GM23338 (cell line): ENCODE measurements around the gene LLGL2. TPM values are rescaled to one million over a fixed set of nuclear protein-coding genes. Genes with fewer than 3 reads are reported as not detected.

Experiments used
- ATAC-seq: fragments of 200-7000 bp; cut with Tn5 transposase; 3 replicates; pipeline ENCODE4 v1.9.1; 2020
- DNase-seq: peaks from one replicate; pipeline ENCODE4 v3.0.0-alpha.2; 2015; ENCODE audit warnings: low spot score
- H2AFZ ChIP-seq: fragments of 200-600 bp; sonication (generic); 2 replicates; pipeline ENCODE4 v1.8.0; 2016; ENCODE audit warnings: antibody characterized with exemption, mild to moderate bottlenecking, moderate library complexity
- H3F3A ChIP-seq: fragments of 200-600 bp; sonication (generic); replicated peaks from 2 replicates; pipeline ENCODE4 v1.8.0; 2017; ENCODE audit warnings: antibody characterized with exemption, mixed run types, low read depth
- H3K27ac ChIP-seq: fragments of 200-600 bp; sonication (generic); 2 replicates; pipeline ENCODE4 v1.6.1; 2016; ENCODE audit warnings: low read depth
- H3K27me3 ChIP-seq: fragments of 200-600 bp; sonication (generic); 2 replicates; pipeline ENCODE4 v1.8.0; 2016; ENCODE audit warnings: mild to moderate bottlenecking, mixed run types, moderate library complexity; ENCODE audit not compliant: insufficient read depth
- H3K36me3 ChIP-seq: fragments of 200-600 bp; sonication (generic); 2 replicates; pipeline ENCODE4 v1.8.0; 2016; ENCODE audit warnings: mild to moderate bottlenecking; ENCODE audit not compliant: insufficient read depth
- H3K4me1 ChIP-seq: fragments of 200-600 bp; sonication (generic); 2 replicates; pipeline ENCODE4 v1.8.0; 2016; ENCODE audit warnings: mild to moderate bottlenecking, moderate library complexity; ENCODE audit not compliant: insufficient read depth
- H3K4me2 ChIP-seq: fragments of 200-600 bp; sonication (generic); 2 replicates; pipeline ENCODE4 v1.7.1; 2017; ENCODE audit warnings: mixed run types
- H3K4me3 ChIP-seq: fragments of 200-600 bp; sonication (generic); 2 replicates; pipeline ENCODE4 v1.6.1; 2016; ENCODE audit warnings: mixed run types
- H3K79me2 ChIP-seq: fragments of 200-600 bp; sonication (generic); replicated peaks from 2 replicates; pipeline ENCODE4 v1.8.0; 2017; ENCODE audit warnings: mild to moderate bottlenecking; ENCODE audit not compliant: insufficient read depth
- H3K9me2 ChIP-seq: fragments of 200-600 bp; sonication (generic); 2 replicates; pipeline ENCODE4 v1.8.0; 2017; ENCODE audit not compliant: insufficient read depth
- H4K20me1 ChIP-seq: fragments of 200-600 bp; sonication (generic); replicated peaks from 2 replicates; pipeline ENCODE4 v1.8.0; 2017; ENCODE audit warnings: mild to moderate bottlenecking; ENCODE audit not compliant: insufficient read depth
- H3K27ac Mint-ChIP-seq: 2 replicates; pipeline ENCODE4 v1.8.0; 2020; ENCODE audit warnings: inconsistent platforms, mild to moderate bottlenecking, moderate library complexity, mixed read lengths
- H3K27me3 Mint-ChIP-seq: 3 replicates; pipeline ENCODE4 v1.8.0; 2022; ENCODE audit warnings: low read depth, mild to moderate bottlenecking, moderate library complexity, mixed read lengths, inconsistent platforms; ENCODE audit not compliant: insufficient read depth, poor library complexity
- H3K36me3 Mint-ChIP-seq: 3 replicates; pipeline ENCODE4 v1.8.0; 2021; ENCODE audit warnings: low read depth, mild to moderate bottlenecking, inconsistent platforms, moderate library complexity, mixed read lengths
- H3K4me1 Mint-ChIP-seq: 3 replicates; pipeline ENCODE4 v1.8.0; 2020; ENCODE audit warnings: mild to moderate bottlenecking, inconsistent platforms, mixed read lengths
- H3K4me3 Mint-ChIP-seq: 3 replicates; pipeline ENCODE4 v1.8.0; 2021; ENCODE audit warnings: moderate library complexity, mild to moderate bottlenecking, inconsistent platforms, mixed read lengths
- H3K9me3 Mint-ChIP-seq: 3 replicates; pipeline ENCODE4 v1.8.0; 2020; ENCODE audit warnings: moderate library complexity, mild to moderate bottlenecking, inconsistent platforms, mixed read lengths
- EZH2 ChIP-seq: fragments of 200-600 bp; sonication (generic); IDR thresholded peaks from one replicate; pipeline ENCODE4 v1.8.0; 2017; ENCODE audit warnings: antibody characterized with exemption, mild to moderate bottlenecking, low read depth; ENCODE audit not compliant: unreplicated experiment
- EZH2phosphoT487 ChIP-seq: fragments of 200-600 bp; sonication (generic); IDR thresholded peaks from one replicate; pipeline ENCODE4 v1.8.1; 2018; ENCODE audit warnings: antibody characterized with exemption; ENCODE audit not compliant: unreplicated experiment
- JUNB ChIP-seq: IDR thresholded peaks from one replicate; pipeline ENCODE4 v1.6.1; 2016; ENCODE audit warnings: antibody characterized with exemption; ENCODE audit not compliant: unreplicated experiment
- NANOG ChIP-seq: IDR thresholded peaks from 2 replicates; pipeline ENCODE4 v1.6.1; 2016; ENCODE audit warnings: antibody characterized with exemption, borderline replicate concordance
- POLR2AphosphoS5 ChIP-seq: IDR thresholded peaks from 2 replicates; pipeline ENCODE4 v1.6.1; 2016; ENCODE audit warnings: antibody characterized with exemption, low read depth
- STAT1 ChIP-seq: IDR thresholded peaks from one replicate; pipeline ENCODE4 v1.6.1; 2016; ENCODE audit warnings: antibody characterized with exemption; ENCODE audit not compliant: unreplicated experiment
- ZNF114 ChIP-seq: fragments of 250-450 bp; sonication (Bioruptor Pico); IDR thresholded peaks from 2 replicates; pipeline ENCODE4 v1.5.0; 2020; ENCODE audit warnings: mild to moderate bottlenecking, moderate library complexity
- ZNF331 ChIP-seq: fragments of 250-450 bp; sonication (Bioruptor Pico); IDR thresholded peaks from 2 replicates; pipeline ENCODE4 v1.5.0; 2020; ENCODE audit warnings: low read depth, mild to moderate bottlenecking, moderate library complexity
- ZNF462 ChIP-seq: fragments of 250-450 bp; sonication (Bioruptor Pico); IDR thresholded peaks from 2 replicates; pipeline ENCODE4 v1.5.0; 2020; ENCODE audit warnings: mild to moderate bottlenecking, moderate library complexity
- polyA plus RNA-seq: library from polyadenylated mRNA; unstranded; fragments of >200 nt; fragmentation: Nextera tagmentation; extraction: Ambion mirVana; gene quantifications from 2 replicates; pipeline ENCODE4 v1.2.1, GENCODE V29; 2016
- total RNA-seq: library from RNA; depleted of rRNA; stranded (reverse); fragments of >200 nt; shearing (Covaris generic); gene quantifications from 2 replicates; pipeline ENCODE4 v1.2.3, GENCODE V29; 2014
- TF ChIP-seq, protein P1 (sequence below): IDR thresholded peaks from one replicate; pipeline ENCODE4 v1.6.1; 2018; ENCODE audit warnings: antibody characterized with exemption; ENCODE audit not compliant: unreplicated experiment
- TF ChIP-seq, protein P2 (sequence below): IDR thresholded peaks from 2 replicates; pipeline ENCODE4 v1.6.1; 2016; ENCODE audit warnings: antibody characterized with exemption
- TF ChIP-seq, protein P3 (sequence below), 2 experiments: fragments of 200-600 bp in 1 of 2; sonication (generic) in 1 of 2; conservative IDR thresholded peaks; 2 replicates each; pipeline versions ENCODE4 v1.5.1 to v1.6.1; 2016 to 2017; ENCODE audit warnings: antibody characterized with exemption in 2 of 2, low read depth in 2 of 2, mild to moderate bottlenecking in 2 of 2, moderate library complexity in 1 of 2

LLGL2 gene
- total and polyA plus RNA-seq, 2 experiments from 2014 or later, result 62.5 to 78.5 TPM

DNA sequence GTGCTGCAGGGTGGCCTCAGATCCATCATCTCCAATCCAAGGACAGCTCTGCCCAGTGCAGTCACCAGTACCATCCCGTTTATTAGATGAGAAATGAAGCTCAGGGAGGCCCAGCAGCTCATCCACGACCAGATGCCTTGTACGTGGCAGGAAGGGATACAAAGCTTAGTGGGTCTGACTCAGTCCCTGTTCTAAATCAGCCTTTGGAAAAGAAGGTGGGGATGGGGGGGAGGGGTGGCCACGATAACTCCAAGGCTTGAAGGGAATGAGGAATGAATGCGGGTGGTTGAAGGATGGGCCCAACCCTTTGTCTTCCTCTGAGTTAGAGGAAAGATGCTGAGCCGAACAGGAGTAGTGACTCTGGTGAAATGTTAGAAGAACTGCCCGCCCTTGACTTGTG is 25.8 kb downstream of the LLGL2 start:
- H3K4me3 ChIP-seq, result no peak overlapping the region
- no peak for DNase-seq
- H4K20me1 ChIP-seq, result no peaks in the 10 kb centered on the region; the same call in 1 of the 2 replicates
- no peak overlapping the region for H3K27ac ChIP-seq
- Mint-ChIP-seq H3K27me3 (peaks cover 4% of the 10 kb centered on the region), H3K4me3 (no peak overlapping the region), H3K27ac (no peak overlapping the region), H3K9me3 (no peaks in the 10 kb centered on the region), H3K4me1 (peaks cover 23% of the 10 kb centered on the region), H3K36me3 (no peaks in the 10 kb centered on the region; the same call in 2 of the 3 replicates)
- peaks cover 7% of the 10 kb centered on the region; the same call in 1 of the 2 replicates for H3K4me1 ChIP-seq
- H3K9me2 ChIP-seq, result no peaks in the 10 kb centered on the region
- no peak for ATAC-seq
- H2AFZ ChIP-seq, result no peak overlapping the region
- H3K4me2 ChIP-seq, result 0 out of 2 replicates have a peak overlapping the region, but pooled peaks have one; percentile 48
- H3K36me3 ChIP-seq, result no peaks in the 10 kb centered on the region
- H3K27me3 ChIP-seq, result no peaks in the 10 kb centered on the region
- H3F3A ChIP-seq, result 0 out of 2 replicates have a peak, but pooled peaks cover 7% of the 10 kb centered on the region
- TF ChIP-seq STAT1, result no peak
- TF ChIP-seq ZNF462 (CRISPR knock-in tag), result no peak
- TF ChIP-seq, protein P1, sequence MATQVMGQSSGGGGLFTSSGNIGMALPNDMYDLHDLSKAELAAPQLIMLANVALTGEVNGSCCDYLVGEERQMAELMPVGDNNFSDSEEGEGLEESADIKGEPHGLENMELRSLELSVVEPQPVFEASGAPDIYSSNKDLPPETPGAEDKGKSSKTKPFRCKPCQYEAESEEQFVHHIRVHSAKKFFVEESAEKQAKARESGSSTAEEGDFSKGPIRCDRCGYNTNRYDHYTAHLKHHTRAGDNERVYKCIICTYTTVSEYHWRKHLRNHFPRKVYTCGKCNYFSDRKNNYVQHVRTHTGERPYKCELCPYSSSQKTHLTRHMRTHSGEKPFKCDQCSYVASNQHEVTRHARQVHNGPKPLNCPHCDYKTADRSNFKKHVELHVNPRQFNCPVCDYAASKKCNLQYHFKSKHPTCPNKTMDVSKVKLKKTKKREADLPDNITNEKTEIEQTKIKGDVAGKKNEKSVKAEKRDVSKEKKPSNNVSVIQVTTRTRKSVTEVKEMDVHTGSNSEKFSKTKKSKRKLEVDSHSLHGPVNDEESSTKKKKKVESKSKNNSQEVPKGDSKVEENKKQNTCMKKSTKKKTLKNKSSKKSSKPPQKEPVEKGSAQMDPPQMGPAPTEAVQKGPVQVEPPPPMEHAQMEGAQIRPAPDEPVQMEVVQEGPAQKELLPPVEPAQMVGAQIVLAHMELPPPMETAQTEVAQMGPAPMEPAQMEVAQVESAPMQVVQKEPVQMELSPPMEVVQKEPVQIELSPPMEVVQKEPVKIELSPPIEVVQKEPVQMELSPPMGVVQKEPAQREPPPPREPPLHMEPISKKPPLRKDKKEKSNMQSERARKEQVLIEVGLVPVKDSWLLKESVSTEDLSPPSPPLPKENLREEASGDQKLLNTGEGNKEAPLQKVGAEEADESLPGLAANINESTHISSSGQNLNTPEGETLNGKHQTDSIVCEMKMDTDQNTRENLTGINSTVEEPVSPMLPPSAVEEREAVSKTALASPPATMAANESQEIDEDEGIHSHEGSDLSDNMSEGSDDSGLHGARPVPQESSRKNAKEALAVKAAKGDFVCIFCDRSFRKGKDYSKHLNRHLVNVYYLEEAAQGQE, result no peak
- TF ChIP-seq, protein P2, sequence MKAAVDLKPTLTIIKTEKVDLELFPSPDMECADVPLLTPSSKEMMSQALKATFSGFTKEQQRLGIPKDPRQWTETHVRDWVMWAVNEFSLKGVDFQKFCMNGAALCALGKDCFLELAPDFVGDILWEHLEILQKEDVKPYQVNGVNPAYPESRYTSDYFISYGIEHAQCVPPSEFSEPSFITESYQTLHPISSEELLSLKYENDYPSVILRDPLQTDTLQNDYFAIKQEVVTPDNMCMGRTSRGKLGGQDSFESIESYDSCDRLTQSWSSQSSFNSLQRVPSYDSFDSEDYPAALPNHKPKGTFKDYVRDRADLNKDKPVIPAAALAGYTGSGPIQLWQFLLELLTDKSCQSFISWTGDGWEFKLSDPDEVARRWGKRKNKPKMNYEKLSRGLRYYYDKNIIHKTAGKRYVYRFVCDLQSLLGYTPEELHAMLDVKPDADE, result no peak
- no peak for TF ChIP-seq ZNF114 (CRISPR knock-in tag)
- TF ChIP-seq EZH2, result no peak
- no peak for TF ChIP-seq EZH2phosphoT487
- no peak for TF ChIP-seq JUNB
- TF ChIP-seq ZNF331 (CRISPR knock-in tag), result no peak
- TF ChIP-seq POLR2AphosphoS5, result no peak
- TF ChIP-seq, protein P3, sequence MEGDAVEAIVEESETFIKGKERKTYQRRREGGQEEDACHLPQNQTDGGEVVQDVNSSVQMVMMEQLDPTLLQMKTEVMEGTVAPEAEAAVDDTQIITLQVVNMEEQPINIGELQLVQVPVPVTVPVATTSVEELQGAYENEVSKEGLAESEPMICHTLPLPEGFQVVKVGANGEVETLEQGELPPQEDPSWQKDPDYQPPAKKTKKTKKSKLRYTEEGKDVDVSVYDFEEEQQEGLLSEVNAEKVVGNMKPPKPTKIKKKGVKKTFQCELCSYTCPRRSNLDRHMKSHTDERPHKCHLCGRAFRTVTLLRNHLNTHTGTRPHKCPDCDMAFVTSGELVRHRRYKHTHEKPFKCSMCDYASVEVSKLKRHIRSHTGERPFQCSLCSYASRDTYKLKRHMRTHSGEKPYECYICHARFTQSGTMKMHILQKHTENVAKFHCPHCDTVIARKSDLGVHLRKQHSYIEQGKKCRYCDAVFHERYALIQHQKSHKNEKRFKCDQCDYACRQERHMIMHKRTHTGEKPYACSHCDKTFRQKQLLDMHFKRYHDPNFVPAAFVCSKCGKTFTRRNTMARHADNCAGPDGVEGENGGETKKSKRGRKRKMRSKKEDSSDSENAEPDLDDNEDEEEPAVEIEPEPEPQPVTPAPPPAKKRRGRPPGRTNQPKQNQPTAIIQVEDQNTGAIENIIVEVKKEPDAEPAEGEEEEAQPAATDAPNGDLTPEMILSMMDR (conservative IDR thresholded peaks at IDR 0.05; ENCODE audit: low read depth in 2 of 2), result no peak
- no peak for TF ChIP-seq NANOG
- no peaks in the 10 kb centered on the region for H3K79me2 ChIP-seq
